Loucy (cell line): ENCODE results near the gene TRPM2.

Experiments used
- EZH2phosphoT487 ChIP-seq: fragments of 200-600 bp; IDR thresholded peaks from 2 replicates; pipeline ENCODE4 v1.6.1; 2018; ENCODE audit warnings: antibody characterized with exemption, mild to moderate bottlenecking, moderate library complexity, borderline replicate concordance
- TF ChIP-seq, protein P1 (sequence below): fragments of 200-600 bp; sonication (generic); conservative IDR thresholded peaks from 2 replicates; pipeline ENCODE4 v1.5.1; 2014; ENCODE audit warnings: mild to moderate bottlenecking, antibody characterized with exemption, low read length

DNA sequence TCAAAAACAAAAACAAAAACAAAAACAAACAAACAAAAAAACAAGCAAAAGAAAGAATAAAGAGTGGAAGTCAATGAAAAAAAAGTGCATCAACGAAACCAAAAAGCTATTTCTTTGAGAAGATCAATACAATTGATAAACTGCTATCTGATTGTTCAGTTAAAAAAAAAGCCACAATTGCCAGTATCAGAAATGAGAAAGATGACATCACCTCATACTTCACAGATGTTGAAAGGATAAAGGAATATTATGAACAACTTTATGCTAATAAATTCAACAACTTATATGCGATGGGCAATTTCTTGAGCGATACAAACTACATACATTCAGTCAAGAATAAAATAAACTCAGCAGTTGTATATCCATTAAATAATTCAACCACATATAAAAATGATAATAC lies 99.7 kb downstream of the TRPM2 start:
- TF ChIP-seq, protein P1, sequence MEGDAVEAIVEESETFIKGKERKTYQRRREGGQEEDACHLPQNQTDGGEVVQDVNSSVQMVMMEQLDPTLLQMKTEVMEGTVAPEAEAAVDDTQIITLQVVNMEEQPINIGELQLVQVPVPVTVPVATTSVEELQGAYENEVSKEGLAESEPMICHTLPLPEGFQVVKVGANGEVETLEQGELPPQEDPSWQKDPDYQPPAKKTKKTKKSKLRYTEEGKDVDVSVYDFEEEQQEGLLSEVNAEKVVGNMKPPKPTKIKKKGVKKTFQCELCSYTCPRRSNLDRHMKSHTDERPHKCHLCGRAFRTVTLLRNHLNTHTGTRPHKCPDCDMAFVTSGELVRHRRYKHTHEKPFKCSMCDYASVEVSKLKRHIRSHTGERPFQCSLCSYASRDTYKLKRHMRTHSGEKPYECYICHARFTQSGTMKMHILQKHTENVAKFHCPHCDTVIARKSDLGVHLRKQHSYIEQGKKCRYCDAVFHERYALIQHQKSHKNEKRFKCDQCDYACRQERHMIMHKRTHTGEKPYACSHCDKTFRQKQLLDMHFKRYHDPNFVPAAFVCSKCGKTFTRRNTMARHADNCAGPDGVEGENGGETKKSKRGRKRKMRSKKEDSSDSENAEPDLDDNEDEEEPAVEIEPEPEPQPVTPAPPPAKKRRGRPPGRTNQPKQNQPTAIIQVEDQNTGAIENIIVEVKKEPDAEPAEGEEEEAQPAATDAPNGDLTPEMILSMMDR = no peak
- TF ChIP-seq EZH2phosphoT487 = no peak
